K562 (cell line): ENCODE measurements around the gene ZNF792. TPM values are rescaled to one million over a fixed set of nuclear protein-coding genes. Genes with fewer than 3 reads are reported as not detected.
A peak's percentile ranks its signal among the peaks of the same experiment; 100 is the strongest.

Experiments
- ATAC-seq: fragments of 200-7000 bp; cut with Tn5 transposase; 3 replicates; pipeline ENCODE4 v1.9.1; 2020; ENCODE audit warnings: moderate library complexity
- BruUV-seq: library from RNA; stranded (reverse); fragments of 400-500 nt; replicated peaks from 2 replicates; lab custom pipeline; 2021; lab: Mats Ljungman, UMichigan
- CTCF ChIA-PET: fragments of 300-600 bp; formaldehyde crosslinking; extraction: SDS; loops from one replicate; lab custom pipeline; 2021; ENCODE audit warnings: low intra/inter-chr PET ratio; lab: Yijun Ruan, JAX
- POLR2A ChIA-PET: fragments of 300-600, 350-650 bp; sonication (Branson Sonifier 250); formaldehyde crosslinking; extraction: SDS; loops from one replicate; lab custom pipeline; 2021; ENCODE audit warnings: antibody characterized with exemption, inconsistent platforms; lab: Yijun Ruan, JAX
- DNase-seq, 4 experiments: peaks; one replicate each; pipeline versions ENCODE4 v3.0.0 to v3.0.0-alpha.2; 2011 to 2018; ENCODE audit warnings: low spot score in 3 of 4, mixed read lengths in 3 of 4; ENCODE audit errors: extremely low read depth in 1 of 4
- FAIRE-seq: peaks from 2 replicates; lab custom pipeline; 2011; peaks lifted over from hg19 to GRCh38; lab: Jason Lieb, UNC
- H2AFZ ChIP-seq: 2 replicates; pipeline ENCODE4 v1.6.0; 2011; ENCODE audit warnings: low read depth, low read length, control low read depth, inconsistent platforms
- H3K27ac ChIP-seq: fragments of 200-600 bp; 3 replicates; pipeline ENCODE4 v1.8.0; 2011; ENCODE audit warnings: low read depth, mild to moderate bottlenecking, control low read depth, inconsistent platforms, low read length, moderate library complexity, mixed read lengths; ENCODE audit errors: extremely low read depth
- H3K27me3 ChIP-seq, 2 experiments: fragments of 300-600 bp in 1 of 2; 2 replicates in 1 of 2; 3 replicates in 1 of 2; pipeline versions ENCODE4 v1.6.0 to v1.8.0; 2011; ENCODE audit warnings: inconsistent platforms in 2 of 2, low read length in 2 of 2, mild to moderate bottlenecking in 1 of 2, mixed read lengths in 1 of 2, moderate library complexity in 1 of 2; ENCODE audit not compliant: control insufficient read depth in 2 of 2, insufficient read depth in 2 of 2
- H3K36me3 ChIP-seq: fragments of 300-600 bp; 3 replicates; pipeline ENCODE4 v1.8.0; 2011; ENCODE audit warnings: mild to moderate bottlenecking, low read length, inconsistent platforms; ENCODE audit not compliant: control insufficient read depth, insufficient read depth
- H3K4me1 ChIP-seq, 2 experiments: fragments of 200-600 bp in 1 of 2; replicated peaks in 1 of 2; 2 replicates in 1 of 2; 3 replicates in 1 of 2; pipeline versions ENCODE4 v1.5.1 to v1.8.0; 2011; ENCODE audit warnings: inconsistent platforms in 2 of 2, low read length in 2 of 2, mild to moderate bottlenecking in 1 of 2, mixed read lengths in 1 of 2, moderate library complexity in 1 of 2; ENCODE audit not compliant: control insufficient read depth in 2 of 2, insufficient read depth in 2 of 2
- H3K4me2 ChIP-seq: 2 replicates; pipeline ENCODE4 v1.6.1; 2011; ENCODE audit warnings: low read length, control low read depth, inconsistent platforms, mixed read lengths; ENCODE audit not compliant: insufficient read depth
- H3K4me3 ChIP-seq: fragments of 200-600 bp; sonication (generic), shearing (Covaris generic); 2 replicates; pipeline ENCODE4 v1.5.1; 2016; ENCODE audit warnings: control low read depth, inconsistent platforms
- H3K79me2 ChIP-seq: fragments of 200-600 bp; 3 replicates; pipeline ENCODE4 v1.8.0; 2011; ENCODE audit warnings: low read length, inconsistent platforms; ENCODE audit not compliant: control insufficient read depth, insufficient read depth
- H3K9ac ChIP-seq, 2 experiments: 2 replicates each; pipeline versions ENCODE4 v1.6.0 to v1.6.1; 2011; ENCODE audit warnings: low read depth in 2 of 2, low read length in 2 of 2, control low read depth in 1 of 2, inconsistent platforms in 1 of 2, mild to moderate bottlenecking in 1 of 2, mixed read lengths in 1 of 2; ENCODE audit not compliant: insufficient read depth in 1 of 2
- H3K9me1 ChIP-seq: one replicate; pipeline ENCODE4 v1.6.0; 2011; ENCODE audit warnings: inconsistent platforms, mild to moderate bottlenecking, low read length, moderate library complexity; ENCODE audit not compliant: control insufficient read depth, insufficient read depth
- H3K9me3 ChIP-seq: replicated peaks from 2 replicates; pipeline ENCODE4 v1.5.1; 2011; ENCODE audit warnings: low read depth, low read length, inconsistent platforms; ENCODE audit not compliant: control insufficient read depth, insufficient read depth
- H4K20me1 ChIP-seq: replicated peaks from 2 replicates; pipeline ENCODE4 v1.6.1; 2011; ENCODE audit warnings: low read length, inconsistent platforms, mixed read lengths; ENCODE audit not compliant: control insufficient read depth, insufficient read depth
- ADNP ChIP-seq: fragments of 200-800 bp; sonication (Bioruptor generic); IDR thresholded peaks from 2 replicates; pipeline ENCODE4 v1.6.1; 2016; ENCODE audit warnings: missing genetic modification characterization, missing compliant biosample characterization
- ATF4 ChIP-seq: fragments of 450-650 bp; formaldehyde crosslinking; IDR thresholded peaks from 2 replicates; pipeline ENCODE4 v1.4.0; 2022; ENCODE audit warnings: mild to moderate bottlenecking, moderate library complexity
- CBFA2T2 ChIP-seq: fragments of 450-650 bp; conservative IDR thresholded peaks from 2 replicates; pipeline ENCODE4 v1.6.1; 2017; ENCODE audit warnings: mild to moderate bottlenecking
- DIDO1 ChIP-seq: fragments of 450-650 bp; IDR thresholded peaks from 2 replicates; pipeline ENCODE4 v1.6.1; 2016; ENCODE audit warnings: low read depth, missing biosample characterization, missing genetic modification characterization
- E2F6 ChIP-seq, 2 experiments: IDR thresholded peaks; 2 replicates each; pipeline ENCODE4 v1.6.1; 2011; ENCODE audit warnings: borderline replicate concordance in 1 of 2, control low read depth in 1 of 2, low read depth in 1 of 2, low read length in 1 of 2, mild to moderate bottlenecking in 1 of 2, mixed read lengths in 1 of 2, moderate library complexity in 1 of 2; ENCODE audit not compliant: insufficient read depth in 1 of 2, insufficient read length in 1 of 2, poor library complexity in 1 of 2, severe bottlenecking in 1 of 2; ENCODE audit errors: extremely low read depth in 1 of 2
- GTF3C2 ChIP-seq: IDR thresholded peaks from 3 replicates; pipeline ENCODE4 v1.6.1; 2011; ENCODE audit warnings: borderline replicate concordance, mild to moderate bottlenecking, moderate library complexity; ENCODE audit not compliant: insufficient read length; ENCODE audit errors: extremely low read depth
- KLF13 ChIP-seq: fragments of 450-650 bp; IDR thresholded peaks from 2 replicates; pipeline ENCODE4 v1.6.1; 2016; ENCODE audit warnings: missing genetic modification characterization, low read depth, mild to moderate bottlenecking, missing compliant biosample characterization, moderate library complexity, borderline replicate concordance
- MAZ ChIP-seq, 2 experiments: fragments of 450-650 bp in 1 of 2; sonication (generic) in 1 of 2; formaldehyde crosslinking; IDR thresholded peaks in 1 of 2; conservative IDR thresholded peaks in 1 of 2; 2 replicates each; pipeline versions ENCODE4 v1.4.0 to v1.5.0; 2020; ENCODE audit warnings: mild to moderate bottlenecking in 1 of 2, missing genetic modification reagents in 1 of 2
- MITF ChIP-seq: IDR thresholded peaks from 2 replicates; pipeline ENCODE4 v1.6.1; 2014; ENCODE audit warnings: antibody characterized with exemption
- NCOA1 ChIP-seq: fragments of 450-650 bp; IDR thresholded peaks from 2 replicates; pipeline ENCODE4 v1.6.1; 2016; ENCODE audit warnings: low read depth
- POLR2G ChIP-seq: fragments of 200-400 bp; formaldehyde crosslinking; IDR thresholded peaks from 2 replicates; pipeline ENCODE4 v1.6.1; 2017; ENCODE audit warnings: low read depth, mild to moderate bottlenecking, antibody characterized with exemption, low read length, moderate library complexity
- PURB ChIP-seq: sonication (generic); formaldehyde crosslinking; IDR thresholded peaks from 2 replicates; pipeline ENCODE4 v1.9.0; 2021; ENCODE audit warnings: low read depth, mild to moderate bottlenecking, missing genetic modification reagents
- ZEB2 ChIP-seq: fragments of 450-650 bp; IDR thresholded peaks from 2 replicates; pipeline ENCODE4 v1.6.1; 2016
- WGBS: fragments of 100-300 bp; shearing (Covaris generic); methylation state at CpG from one replicate; pipeline ENCODE4 v1.1.6; 2016; ENCODE audit warnings: low coverage, mixed read lengths; ENCODE audit not compliant: insufficient coverage; ENCODE audit errors: missing lambda C conversion rate; 5-methylcytosine and 5-hydroxymethylcytosine counted together
- in situ Hi-C: fragments of 300-500 bp; cut with MboI; formaldehyde crosslinking; loops from 4 replicates; pipeline ENCODE4 v1.15.0; 2018; ENCODE audit warnings: inconsistent platforms, mixed read lengths
- intact Hi-C: fragments of 100-400 bp; cut with micrococcal nuclease; formaldehyde crosslinking; loops from 2 replicates; pipeline ENCODE4 v1.14.2; 2022
- polyA plus RNA-seq, 8 experiments: library from polyadenylated mRNA; depleted of rRNA in 4 of 8; stranded (reverse) in 5 of 8; unstranded in 3 of 8; fragments of >200 nt; fragmentation: Nextera tagmentation in 2 of 8; fragmentation: Illumina TruSeq in 1 of 8; extraction: Ambion mirVana in 2 of 8; extraction: Trizol in 1 of 8; gene quantifications; 2 replicates each; pipeline versions ENCODE4 v1.2.1 to v1.2.3, GENCODE V29; 2011 to 2014; ENCODE audit warnings: inconsistent platforms in 1 of 8, missing spikeins in 1 of 8
- total RNA-seq, 7 experiments: library from RNA; depleted of rRNA in 6 of 7; stranded (reverse); fragments of >200 nt in 6 of 7; fragmentation: Illumina TruSeq in 2 of 7; extraction: Trizol in 2 of 7; gene quantifications; 2 replicates each; pipeline versions ENCODE4 v1.2.1 to v1.2.3, GENCODE V29; 2011 to 2021; ENCODE audit warnings: low replicate concordance in 1 of 7

ZNF792 gene
- total and polyA plus RNA-seq, 9 of the 15 experiments (the other 6 are each of a cell fraction or from before 2014, with no cell fraction given), result 3.3 to 16.5 (median 10.4) TPM

GRCh38 chr19:34957830-34958751, 5.9 kb downstream of the ZNF792 start:
- ChIA-PET CTCF (no interaction called here), POLR2A (no interaction called here)
- peaks cover 69% of the 10 kb centered on the region for H3K9me3 ChIP-seq
- 87% methylated on average over 22 of the region's 22 CpGs for WGBS
- DNase-seq, result no peak
- peaks cover 71% of the 10 kb centered on the region for H3K36me3 ChIP-seq
- H3K9ac ChIP-seq, result no peak overlapping the region
- H3K4me1 ChIP-seq, result peaks cover 12 to 15% of the 10 kb centered on the region in 2 experiments; a peak in 4 of 5 replicates
- in situ Hi-C loops (no loop called here), intact Hi-C loops (no loop called here)
- ATAC-seq, result no peak
- H3K4me2 ChIP-seq, result no peak overlapping the region; the same call in 1 of the 2 replicates
- BruUV-seq, result TSS peak; percentile 13
- H3K9me1 ChIP-seq, result no peaks in the 10 kb centered on the region
- H3K27me3 ChIP-seq, result no peaks in the 10 kb centered on the region
- no peaks in the 10 kb centered on the region for H4K20me1 ChIP-seq
- H2AFZ ChIP-seq, result no peak overlapping the region
- no peak overlapping the region for H3K27ac ChIP-seq
- H3K79me2 ChIP-seq, result peaks cover 38% of the 10 kb centered on the region
- H3K4me3 ChIP-seq, result no peak overlapping the region
- FAIRE-seq, result no peak
- TF ChIP-seq PURB (CRISPR knock-in tag) (no peak), GTF3C2 (no peak), CBFA2T2 (no peak), MITF (no peak), KLF13 (no peak), E2F6 (IDR thresholded peaks at IDR 0.05; ENCODE audit: borderline replicate concordance in 1 of 2, extremely low read depth in 1 of 2, insufficient read depth in 1 of 2, insufficient read length in 1 of 2, low read depth in 1 of 2, low read length in 1 of 2, poor library complexity in 1 of 2, severe bottlenecking in 1 of 2) (peak in 1 of 2 experiments; percentile 6), POLR2G (0 out of 2 replicates have a peak, but pooled peaks have one; percentile 34), DIDO1 (no peak), ATF4 (CRISPR knock-in tag) (no peak), ADNP (tag) (no peak), MAZ (CRISPR knock-in tag; conservative IDR thresholded peaks at IDR 0.05 in 1 of 2, IDR thresholded peaks at IDR 0.05 in 1 of 2) (no peak), NCOA1 (peak; percentile 35; the same call in 1 of the 2 replicates), ZEB2 (peak; percentile 50; the same call in 1 of the 2 replicates)
